H7 (cell line): Measurements from ENCODE around the gene NEU2. TPM values are rescaled to one million over a fixed set of nuclear protein-coding genes. Genes with fewer than 3 reads are reported as not detected.
"Not testable (repeated sequence)": the region's sequence is repeated elsewhere in the genome, so short reads cannot be mapped to it uniquely, and the experiment has no call there.

Source experiments
- DNase-seq: peaks from one replicate; pipeline ENCODE4 v3.0.0; 2012
- H3K27me3 ChIP-seq: 2 replicates; pipeline ENCODE4 v1.6.0; 2011; ENCODE audit warnings: mild to moderate bottlenecking, low read length; ENCODE audit not compliant: control insufficient read depth, insufficient read depth
- H3K36me3 ChIP-seq: replicated peaks from 2 replicates; pipeline ENCODE4 v1.5.1; 2011; ENCODE audit warnings: low read length; ENCODE audit not compliant: control insufficient read depth, insufficient read depth
- H3K4me3 ChIP-seq: 2 replicates; pipeline ENCODE4 v1.5.1; 2011; ENCODE audit warnings: low read depth, mild to moderate bottlenecking, control low read depth, low read length, moderate library complexity; ENCODE audit not compliant: insufficient read depth
- total RNA-seq: library from RNA; depleted of rRNA; stranded (reverse); fragments of >200 nt; shearing (Covaris generic); gene quantifications from 2 replicates; pipeline ENCODE4 v1.2.3, GENCODE V29; 2014

Gene NEU2
- total RNA-seq, 1 experiment from 2014 or later = not detected

DNA sequence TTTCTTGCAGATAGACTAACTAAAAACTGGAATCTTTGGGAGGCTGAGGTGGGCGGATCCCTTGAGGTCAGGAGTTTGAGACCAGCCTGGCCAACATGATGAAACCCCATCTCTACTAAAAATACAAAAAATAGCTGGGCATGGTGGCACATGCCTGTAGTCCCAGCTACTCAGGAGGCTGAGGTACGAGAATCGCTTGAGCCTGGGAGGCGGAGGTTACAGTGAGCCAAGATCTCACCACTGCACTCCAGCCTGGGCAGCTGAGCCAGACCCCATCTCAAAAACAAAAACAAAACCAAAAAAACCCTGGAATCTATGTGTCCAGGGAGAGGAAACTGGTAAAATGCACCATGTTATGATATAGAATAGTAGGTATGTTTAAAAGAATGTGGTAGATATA lies 20.0 kb downstream of the NEU2 start:
- H3K27me3 ChIP-seq, DNase-seq, H3K4me3 ChIP-seq, H3K36me3 ChIP-seq: not testable (repeated sequence)

DNA sequence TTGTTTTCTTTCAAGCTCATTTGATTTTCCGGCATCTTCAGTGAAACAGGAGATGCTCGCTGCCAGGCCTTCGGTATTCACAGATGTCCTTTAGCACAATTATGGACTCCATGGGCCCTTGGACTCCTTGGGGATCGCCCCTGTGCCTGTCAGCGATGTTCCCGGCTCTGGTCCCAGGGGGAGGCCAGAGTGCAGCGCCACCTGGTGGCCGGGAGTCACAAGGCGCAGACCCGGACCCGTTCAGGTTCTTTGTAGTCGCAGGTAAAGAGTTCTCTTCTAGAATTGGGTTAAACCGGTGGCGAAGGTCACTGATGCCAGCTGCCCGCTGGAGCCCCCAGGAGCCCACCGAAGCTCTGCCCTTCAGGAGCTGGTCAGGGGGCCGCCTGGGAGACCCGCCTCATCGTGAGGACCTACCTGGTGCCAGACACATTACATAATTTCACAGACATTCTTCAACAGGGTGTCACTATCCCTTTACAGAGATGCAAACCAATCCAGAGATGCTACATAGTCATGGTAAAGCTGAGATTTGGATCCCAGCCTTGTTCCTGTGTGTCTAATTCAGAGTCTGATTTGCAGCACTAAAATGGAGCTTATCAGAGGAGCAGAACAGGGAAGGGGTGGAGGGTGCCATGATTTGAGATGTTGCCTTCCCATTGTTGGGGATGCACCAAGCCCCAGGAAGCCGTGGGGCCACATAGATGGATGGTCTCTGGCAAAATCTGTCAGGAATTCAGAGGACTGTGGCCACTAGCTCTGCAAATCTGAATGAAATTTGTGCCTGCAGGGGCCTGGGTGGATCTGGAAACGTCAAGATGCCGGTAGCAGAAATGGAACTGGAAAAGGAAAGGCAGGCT lies 21.7 kb downstream of the NEU2 start:
- DNase-seq = peak; percentile 95
- peaks cover 6% of the 10 kb centered on the region for H3K27me3 ChIP-seq
- no peaks in the 10 kb centered on the region for H3K36me3 ChIP-seq
- H3K4me3 ChIP-seq = no peak overlapping the region

DNA sequence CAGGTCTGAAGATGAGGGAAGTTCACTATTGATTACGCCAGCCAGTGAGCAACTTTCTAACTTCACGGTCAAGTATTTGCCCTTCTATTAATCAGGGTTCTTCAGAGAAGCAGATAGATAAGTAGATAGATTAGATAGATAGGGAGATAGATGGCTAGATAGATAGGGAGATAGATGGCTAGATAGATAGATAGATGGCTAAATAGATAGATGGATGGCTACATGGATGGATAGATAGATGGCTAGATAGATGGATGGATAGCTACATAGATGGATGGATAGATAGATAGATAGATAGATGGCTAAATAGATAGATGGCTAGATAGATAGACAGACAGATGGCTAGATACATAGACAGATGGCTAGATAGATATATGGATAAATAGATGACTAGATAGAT lies 22.9 kb downstream of the NEU2 start:
- H3K27me3 ChIP-seq = peaks cover 6% of the 10 kb centered on the region
- DNase-seq = no peak

DNA sequence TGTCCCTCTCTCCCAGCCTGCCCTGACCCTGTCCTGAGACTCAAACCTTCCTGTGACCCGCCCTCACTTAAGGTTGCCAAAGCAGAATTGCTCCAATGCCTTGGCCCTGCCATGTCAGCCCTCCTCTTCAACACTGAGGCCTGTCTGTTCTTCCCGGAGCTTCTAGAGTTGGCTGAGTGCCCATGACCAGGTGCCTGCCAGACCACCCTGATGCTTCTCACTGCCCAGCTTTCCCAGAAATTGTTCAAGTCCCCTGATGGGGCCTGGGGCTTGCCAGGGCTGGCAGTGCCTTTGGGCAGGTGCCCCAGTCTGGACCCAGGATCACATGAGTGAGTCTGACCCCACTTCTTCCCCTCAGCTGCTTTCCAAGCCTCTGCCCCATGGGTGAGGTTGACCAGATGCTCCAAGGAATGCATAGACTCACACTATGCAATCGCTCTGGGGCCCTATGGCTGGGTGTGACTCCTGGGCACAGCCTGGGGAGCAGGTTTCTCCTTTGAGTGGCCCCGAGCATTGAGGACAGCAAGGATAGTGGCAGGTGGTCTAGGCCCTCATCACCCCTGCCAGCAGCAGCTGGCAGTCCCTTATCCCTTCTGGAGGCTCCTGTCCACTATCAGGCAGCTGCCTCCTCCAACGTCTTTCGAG lies 24.6 kb downstream of the NEU2 start:
- H3K4me3 ChIP-seq = no peak overlapping the region
- H3K36me3 ChIP-seq = no peaks in the 10 kb centered on the region
- no peak for DNase-seq
- peaks cover 5% of the 10 kb centered on the region for H3K27me3 ChIP-seq

More for the DNA sequence above, 22.9 kb downstream of the NEU2 start:
- Histone ChIP-seq H3K36me3 (no peaks in the 10 kb centered on the region), H3K4me3 (no peak overlapping the region)

DNA sequence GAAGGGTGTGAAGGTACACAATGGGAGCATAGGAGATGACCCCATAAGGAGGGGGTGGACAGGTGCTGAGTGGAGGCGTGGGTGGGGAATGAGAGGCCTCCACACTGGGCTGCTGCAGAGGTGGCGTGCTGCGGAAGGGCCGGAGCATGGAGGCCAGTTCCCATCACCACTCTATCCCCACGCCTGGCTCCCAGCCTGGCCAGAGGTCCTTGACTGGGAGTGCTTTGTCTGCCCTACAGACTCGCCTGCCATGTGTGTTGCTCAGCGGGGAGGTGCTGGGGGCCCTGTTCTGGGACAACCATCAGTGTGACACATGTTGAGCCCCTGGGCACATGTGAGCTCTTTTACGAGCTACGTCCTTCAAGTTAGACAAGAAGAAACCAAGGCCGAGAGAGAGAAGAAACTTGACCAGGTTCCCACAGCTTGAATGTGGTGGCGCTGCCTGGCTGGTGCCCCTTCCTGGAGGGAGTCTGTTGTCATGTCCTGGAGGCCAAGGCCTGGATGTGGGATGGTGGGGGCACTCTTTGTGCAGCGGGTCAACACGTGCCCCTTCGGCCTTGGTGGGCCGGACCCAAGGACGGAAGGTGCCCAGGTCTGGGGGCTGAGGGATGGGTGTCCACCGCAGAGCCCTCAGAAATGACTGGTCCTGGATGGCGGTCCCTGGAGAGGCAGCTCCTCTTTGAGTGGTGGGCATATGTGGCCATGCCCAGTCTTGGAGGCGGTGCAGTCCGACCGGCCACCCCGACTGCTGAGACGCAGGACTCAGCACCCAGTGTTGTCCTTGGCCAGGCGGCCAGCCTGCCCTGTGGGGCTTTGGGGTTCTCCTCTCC lies 26.5 kb downstream of the NEU2 start:
- Histone ChIP-seq H3K27me3 (peaks cover 5% of the 10 kb centered on the region), H3K4me3 (no peak overlapping the region), H3K36me3 (no peaks in the 10 kb centered on the region)
- DNase-seq = no peak

DNA sequence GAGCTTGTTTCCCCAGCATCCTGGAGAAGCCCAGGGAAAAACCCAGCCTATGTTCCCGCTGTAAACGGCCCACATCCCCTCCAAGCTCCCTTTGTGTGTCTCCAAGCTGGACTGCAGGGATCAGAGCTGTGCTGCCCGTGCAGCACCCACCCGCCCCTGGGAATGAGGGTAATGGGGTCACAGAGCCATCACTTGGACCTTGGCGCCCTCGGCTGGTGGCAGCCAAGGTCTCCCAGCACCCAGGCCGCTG lies 27.0 kb downstream of the NEU2 start:
- DNase-seq = peak; percentile 80
- no peaks in the 10 kb centered on the region for H3K36me3 ChIP-seq

DNA sequence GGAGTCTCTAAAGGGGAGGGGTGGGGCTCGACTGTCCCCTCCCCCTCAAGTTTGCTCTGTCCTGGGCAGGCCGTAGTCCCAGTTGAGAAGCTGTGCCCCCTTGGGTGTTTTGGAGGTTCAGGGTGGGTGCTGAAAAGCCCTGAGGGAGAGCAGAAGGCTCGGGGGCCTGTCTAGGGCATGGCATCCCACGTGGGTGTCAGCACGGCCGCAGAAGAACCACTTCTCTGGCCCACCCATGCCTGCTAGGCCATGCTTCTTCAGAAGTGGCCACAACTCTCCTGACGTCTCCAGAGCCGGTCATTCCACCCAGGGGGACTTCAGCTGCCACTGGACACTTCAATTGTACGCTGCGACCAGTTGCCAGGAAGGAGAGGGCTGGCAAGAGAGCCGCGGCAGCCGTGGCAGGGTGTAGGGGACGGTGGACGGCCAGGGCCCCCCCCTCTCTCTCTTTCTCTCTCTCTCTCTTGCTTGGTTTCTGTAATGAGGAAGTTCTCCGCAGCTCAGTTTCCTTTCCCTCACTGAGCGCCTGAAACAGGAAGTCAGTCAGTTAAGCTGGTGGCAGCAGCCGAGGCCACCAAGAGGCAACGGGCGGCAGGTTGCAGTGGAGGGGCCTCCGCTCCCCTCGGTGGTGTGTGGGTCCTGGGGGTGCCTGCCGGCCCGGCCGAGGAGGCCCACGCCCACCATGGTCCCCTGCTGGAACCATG lies 27.5 kb downstream of the NEU2 start, which contains the start of gene INPP5D:
TSS of gene INPP5D (plus strand) at position 546 of the 704 bp plus-strand sequence. CDS start at position 683, 137 bp downstream.
- H3K27me3 ChIP-seq = no peaks in the 10 kb centered on the region; the same call in 1 of the 2 replicates
- H3K36me3 ChIP-seq = no peaks in the 10 kb centered on the region
- DNase-seq = no peak
- no peak within 1 kb of the TSS for H3K4me3 ChIP-seq

More for the DNA sequence above, 27.0 kb downstream of the NEU2 start:
- Histone ChIP-seq H3K27me3 (peaks cover 4% of the 10 kb centered on the region), H3K4me3 (no peak overlapping the region)

DNA sequence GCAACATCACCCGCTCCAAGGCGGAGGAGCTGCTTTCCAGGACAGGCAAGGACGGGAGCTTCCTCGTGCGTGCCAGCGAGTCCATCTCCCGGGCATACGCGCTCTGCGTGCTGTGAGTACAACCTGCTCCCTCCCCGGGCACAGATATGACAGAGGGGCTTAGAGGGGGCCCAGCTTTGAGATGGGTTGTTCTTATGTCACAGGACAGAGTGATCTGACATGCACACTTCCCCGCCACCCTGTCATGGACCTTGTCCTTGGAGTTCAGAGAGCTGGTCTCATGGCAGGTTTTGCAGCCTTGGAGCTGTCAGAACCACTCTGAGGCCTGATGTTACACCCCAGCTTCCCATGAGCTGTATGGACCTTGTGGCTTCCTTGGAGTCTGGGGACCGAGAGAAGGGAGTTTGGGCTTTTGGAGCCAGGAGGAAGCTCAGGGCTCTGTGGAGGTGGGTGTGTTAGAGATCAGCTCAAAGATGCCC lies 28.1 kb downstream of the NEU2 start:
- H3K4me3 ChIP-seq = no peak overlapping the region
- H3K36me3 ChIP-seq = no peaks in the 10 kb centered on the region
- no peaks in the 10 kb centered on the region for H3K27me3 ChIP-seq
- no peak for DNase-seq

DNA sequence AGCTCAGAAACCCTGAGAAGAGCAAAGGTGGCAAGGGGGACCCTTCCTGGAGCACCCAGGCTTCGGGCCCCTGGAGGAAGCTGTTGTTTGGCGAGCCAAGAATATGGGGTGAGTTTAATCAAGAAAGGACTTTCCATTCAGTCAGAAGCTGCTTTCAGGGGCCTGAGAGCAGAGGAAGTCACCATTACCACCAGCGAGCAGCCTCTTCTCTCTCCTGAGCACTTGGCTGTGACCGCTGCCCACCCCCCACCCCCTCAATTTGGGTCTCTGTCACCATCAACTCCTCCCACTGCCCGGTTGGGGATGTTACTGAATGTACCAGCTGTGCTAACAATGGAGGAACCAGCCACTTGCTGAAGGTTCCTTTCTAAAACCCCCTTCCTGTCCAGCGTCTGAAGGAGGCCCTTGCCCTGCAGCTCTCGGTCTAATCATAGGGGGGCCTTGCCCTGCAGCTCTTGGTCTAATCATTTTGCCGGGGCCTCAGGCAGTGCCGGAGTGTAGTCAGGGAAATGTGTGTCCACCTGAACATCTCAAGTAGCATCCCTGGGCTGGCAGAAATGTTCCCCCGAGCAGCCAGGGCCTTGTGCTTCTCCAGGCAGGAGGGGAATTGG lies 28.6 kb downstream of the NEU2 start:
- DNase-seq = no peak
- Histone ChIP-seq H3K4me3 (no peak overlapping the region), H3K36me3 (no peaks in the 10 kb centered on the region), H3K27me3 (no peaks in the 10 kb centered on the region)

DNA sequence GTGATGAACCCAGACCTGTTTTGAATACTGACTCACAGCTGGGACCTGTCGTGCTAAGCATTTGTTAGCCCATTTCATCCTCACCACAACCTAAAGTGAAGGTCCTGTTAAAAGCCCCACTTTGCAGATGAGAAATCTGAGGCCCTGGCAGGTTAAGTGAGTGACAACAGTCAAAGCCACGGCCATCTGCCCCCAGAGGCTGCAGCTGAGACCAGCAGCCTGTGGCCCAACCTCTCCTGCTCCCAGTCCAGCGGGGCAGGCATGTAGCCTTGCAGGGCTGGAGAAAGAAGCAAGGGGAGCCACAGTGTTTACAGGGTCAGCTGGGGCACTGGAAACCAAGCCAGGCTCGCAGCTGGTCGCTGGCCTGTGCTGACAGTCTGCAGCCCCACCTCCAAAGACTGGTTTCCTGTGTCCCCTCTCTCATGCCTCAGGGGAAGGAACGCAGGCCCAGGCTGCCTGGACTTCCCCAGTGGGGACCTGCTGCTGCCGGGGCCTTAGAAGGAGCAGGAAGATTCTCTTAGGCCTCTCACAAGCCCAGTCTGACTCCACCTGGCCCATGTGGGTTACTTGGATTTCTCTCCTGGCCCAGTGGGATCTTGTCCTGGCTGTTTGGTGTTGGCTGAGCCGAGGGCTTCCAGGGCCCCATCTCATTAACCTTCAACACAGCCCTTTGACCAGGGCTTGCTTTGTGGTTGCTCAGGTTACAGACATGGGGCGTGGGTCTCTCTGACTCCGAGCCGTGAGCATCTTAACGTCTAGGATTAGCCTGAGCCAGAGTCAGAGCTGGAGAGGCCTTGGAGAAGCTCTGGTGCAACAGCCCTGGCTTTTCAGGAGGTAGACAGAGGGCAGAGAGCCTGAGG lies 29.3 kb downstream of the NEU2 start:
- DNase-seq = peak; percentile 74

DNA sequence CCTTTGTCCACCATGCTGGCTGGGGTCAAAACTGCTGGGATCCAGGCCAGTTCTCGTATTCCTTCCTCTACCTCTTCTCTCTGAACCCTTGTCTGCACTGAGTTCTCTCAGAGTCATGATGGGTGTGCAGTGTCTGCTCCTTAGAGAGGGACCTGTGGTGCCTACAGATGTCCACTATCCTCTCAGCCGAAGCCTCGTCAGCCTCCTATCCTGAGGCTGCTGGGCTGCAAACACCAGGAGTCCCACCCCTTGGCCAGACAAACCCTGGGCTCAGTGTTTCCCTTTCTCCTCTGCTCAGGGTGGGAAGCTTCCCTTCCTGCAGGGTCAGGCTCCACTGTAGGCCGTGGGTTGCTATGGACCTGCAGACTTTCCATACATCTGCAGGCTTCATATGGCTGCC lies 30.0 kb downstream of the NEU2 start:
- H3K36me3 ChIP-seq = no peaks in the 10 kb centered on the region
- H3K27me3 ChIP-seq = no peaks in the 10 kb centered on the region
- DNase-seq = no peak
- no peak overlapping the region for H3K4me3 ChIP-seq

More for the DNA sequence above, 29.3 kb downstream of the NEU2 start:
- Histone ChIP-seq H3K27me3 (no peaks in the 10 kb centered on the region), H3K4me3 (no peak overlapping the region), H3K36me3 (no peaks in the 10 kb centered on the region)

DNA sequence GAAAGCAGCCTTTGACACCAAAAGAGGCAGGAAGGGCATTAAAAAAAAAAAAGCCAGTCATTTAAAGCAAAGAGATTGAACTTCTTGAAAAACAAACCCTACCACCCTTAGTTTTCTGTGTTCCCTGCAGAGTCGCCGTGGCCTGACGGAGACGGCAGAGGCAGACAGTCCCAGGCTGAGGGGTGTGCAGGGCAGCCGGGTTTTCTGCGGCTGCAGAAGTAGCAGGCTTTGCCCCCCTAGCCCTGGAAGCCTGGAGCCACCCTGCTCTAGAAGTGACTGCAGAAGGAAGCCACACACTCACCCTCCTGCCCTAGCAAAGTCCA lies 30.4 kb downstream of the NEU2 start:
- DNase-seq = no peak
- Histone ChIP-seq H3K4me3 (no peak overlapping the region), H3K27me3 (no peaks in the 10 kb centered on the region), H3K36me3 (no peaks in the 10 kb centered on the region)

DNA sequence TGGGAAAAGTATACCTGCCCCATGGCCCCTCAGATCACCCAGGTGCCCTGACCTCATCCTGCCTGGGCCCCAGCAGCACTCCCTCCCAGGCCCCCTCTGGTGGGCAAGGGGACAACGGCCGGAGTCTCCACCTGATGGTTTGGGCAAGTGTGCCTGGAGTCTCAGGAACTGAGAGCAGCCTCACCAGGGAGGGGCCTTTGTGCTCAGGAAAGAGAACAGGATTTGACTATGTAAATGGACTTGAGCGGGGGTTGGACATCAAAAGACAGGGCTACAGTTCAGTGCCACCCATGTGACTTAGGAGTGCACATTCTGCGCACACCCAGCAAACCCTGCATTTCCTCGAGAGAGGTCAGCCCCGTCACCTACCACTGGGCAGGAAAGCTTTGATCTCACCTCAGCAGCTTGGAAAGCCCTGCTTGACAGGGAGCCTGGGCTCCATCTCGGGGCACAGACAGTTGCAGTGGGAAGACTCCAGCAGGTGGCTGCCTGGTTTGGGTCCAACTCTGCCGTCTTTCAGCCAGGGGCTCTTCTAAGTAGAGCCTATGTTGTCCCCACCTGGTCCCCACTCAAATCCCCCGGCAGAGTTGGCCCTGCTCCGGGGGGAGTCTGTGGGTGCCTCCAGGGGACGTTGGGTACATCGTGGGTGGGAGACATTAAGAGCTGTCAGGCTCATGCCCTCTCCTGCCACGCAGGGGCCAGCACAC lies 30.9 kb downstream of the NEU2 start:
- H3K36me3 ChIP-seq = no peaks in the 10 kb centered on the region
- H3K27me3 ChIP-seq = no peaks in the 10 kb centered on the region
- peak; percentile 90 for DNase-seq
- H3K4me3 ChIP-seq = no peak overlapping the region
